IMR-90 (cell line): ENCODE results near the gene HOXA2. TPM values are rescaled to one million over a fixed set of nuclear protein-coding genes. Genes with fewer than 3 reads are reported as not detected.

ENCODE experiments used
- ATAC-seq: fragments of 200-7000 bp; cut with Tn5 transposase; 2 replicates; pipeline ENCODE4 v1.9.1; 2020; ENCODE audit warnings: low read depth, mild to moderate bottlenecking, moderate library complexity
- BruUV-seq: library from RNA; stranded (reverse); fragments of 400-500 nt; replicated peaks from 2 replicates; lab custom pipeline; 2021; lab: Mats Ljungman, UMichigan
- CTCF ChIA-PET: fragments of 300-600 bp; formaldehyde crosslinking; extraction: SDS; loops from one replicate; lab custom pipeline; 2021; ENCODE audit warnings: antibody characterized with exemption; lab: Yijun Ruan, JAX
- POLR2A ChIA-PET: fragments of 300-600 bp; sonication (Branson Sonifier 250); formaldehyde crosslinking; loops from one replicate; lab custom pipeline; 2022; ENCODE audit warnings: antibody characterized with exemption; ENCODE audit not compliant: unreplicated experiment; lab: Charles Lee
- DNase-seq: peaks from one replicate; pipeline ENCODE4 v3.0.0; 2013
- H2AFZ ChIP-seq: replicated peaks from 2 replicates; pipeline ENCODE3; 2013; ENCODE audit warnings: low read length, mild to moderate bottlenecking; ENCODE audit not compliant: poor library complexity
- H2AK5ac ChIP-seq: 2 replicates; pipeline ENCODE4 v1.6.1; 2013; ENCODE audit warnings: low read depth, low read length, inconsistent platforms
- H2AK9ac ChIP-seq: replicated peaks from 2 replicates; pipeline ENCODE3; 2013; ENCODE audit warnings: mild to moderate bottlenecking, low read depth, low read length, moderate library complexity; ENCODE audit not compliant: poor library complexity
- H2BK120ac ChIP-seq: 2 replicates; pipeline ENCODE4 v1.6.1; 2013; ENCODE audit warnings: low read depth, low read length, inconsistent platforms
- H2BK15ac ChIP-seq: 3 replicates; pipeline ENCODE4 v1.6.1; 2013; ENCODE audit warnings: low read depth, low read length, inconsistent platforms
- H2BK20ac ChIP-seq: 2 replicates; pipeline ENCODE4 v1.6.1; 2013; ENCODE audit warnings: low read depth, mild to moderate bottlenecking, inconsistent platforms, low read length, moderate library complexity
- H2BK5ac ChIP-seq: 2 replicates; pipeline ENCODE4 v1.6.1; 2013; ENCODE audit warnings: mild to moderate bottlenecking, low read depth, low read length, inconsistent platforms; ENCODE audit not compliant: poor library complexity, severe bottlenecking
- H3K14ac ChIP-seq: replicated peaks from 2 replicates; pipeline ENCODE4 v1.6.1; 2013; ENCODE audit warnings: low read depth, low read length, inconsistent platforms
- H3K18ac ChIP-seq: 2 replicates; pipeline ENCODE4 v1.6.1; 2013; ENCODE audit warnings: low read depth, low read length, control low read depth
- H3K23ac ChIP-seq: 2 replicates; pipeline ENCODE4 v1.6.1; 2013; ENCODE audit warnings: low read depth, low read length, inconsistent platforms
- H3K27ac ChIP-seq: 2 replicates; pipeline ENCODE4 v1.5.1; 2013; ENCODE audit warnings: mild to moderate bottlenecking, control low read depth, low read length; ENCODE audit not compliant: insufficient read depth
- H3K27me3 ChIP-seq: 2 replicates; pipeline ENCODE4 v1.6.1; 2013; ENCODE audit warnings: low read length; ENCODE audit not compliant: control insufficient read depth, insufficient read depth
- H3K36me3 ChIP-seq: 2 replicates; pipeline ENCODE4 v1.6.1; 2013; ENCODE audit warnings: low read length, mixed read lengths; ENCODE audit not compliant: control insufficient read depth, insufficient read depth
- H3K4ac ChIP-seq: 2 replicates; pipeline ENCODE4 v1.6.1; 2013; ENCODE audit warnings: low read depth, low read length, inconsistent platforms
- H3K4me1 ChIP-seq: 2 replicates; pipeline ENCODE4 v1.6.1; 2013; ENCODE audit warnings: low read length, mixed read lengths; ENCODE audit not compliant: control insufficient read depth, insufficient read depth
- H3K4me2 ChIP-seq: 2 replicates; pipeline ENCODE4 v1.6.1; 2013; ENCODE audit warnings: low read depth, mild to moderate bottlenecking, control low read depth, low read length, moderate library complexity
- H3K4me3 ChIP-seq: 2 replicates; pipeline ENCODE4 v1.5.1; 2013; ENCODE audit warnings: low read depth, mild to moderate bottlenecking, control low read depth, low read length, moderate library complexity; ENCODE audit not compliant: insufficient read depth
- H3K56ac ChIP-seq: 2 replicates; pipeline ENCODE4 v1.6.1; 2013; ENCODE audit warnings: low read length, inconsistent platforms; ENCODE audit not compliant: insufficient read depth; ENCODE audit errors: extremely low read depth
- H3K79me1 ChIP-seq, 2 experiments: 2 replicates each; pipeline ENCODE4 v1.6.1; 2013; ENCODE audit warnings: low read length in 2 of 2, inconsistent platforms in 1 of 2, low read depth in 1 of 2
- H3K9ac ChIP-seq: 2 replicates; pipeline ENCODE4 v1.6.1; 2013; ENCODE audit warnings: low read depth, low read length, control low read depth
- H3K9me1 ChIP-seq: 2 replicates; pipeline ENCODE4 v1.6.1; 2013; ENCODE audit warnings: low read length, inconsistent platforms; ENCODE audit not compliant: insufficient read depth
- H3K9me3 ChIP-seq: 2 replicates; pipeline ENCODE4 v1.6.1; 2013; ENCODE audit warnings: low read length; ENCODE audit not compliant: control insufficient read depth, insufficient read depth
- H4K20me1 ChIP-seq: 2 replicates; pipeline ENCODE4 v1.6.1; 2013; ENCODE audit warnings: low read length, inconsistent platforms; ENCODE audit not compliant: insufficient read depth
- H4K5ac ChIP-seq: 2 replicates; pipeline ENCODE4 v1.6.1; 2013; ENCODE audit warnings: mild to moderate bottlenecking, low read depth, low read length, control low read depth
- H4K8ac ChIP-seq, 2 experiments: 2 replicates each; pipeline ENCODE4 v1.6.1; 2013; ENCODE audit warnings: low read depth in 2 of 2, low read length in 2 of 2, control low read depth in 1 of 2, inconsistent platforms in 1 of 2
- H4K91ac ChIP-seq: 2 replicates; pipeline ENCODE4 v1.6.1; 2013; ENCODE audit warnings: low read depth, low read length, inconsistent platforms; ENCODE audit not compliant: insufficient read depth
- CEBPB ChIP-seq: IDR thresholded peaks from 2 replicates; pipeline ENCODE4 v1.6.1; 2012; ENCODE audit warnings: low read depth, low read length, improper control_type of control experiment
- CHD1 ChIP-seq: IDR thresholded peaks from 2 replicates; pipeline ENCODE4 v1.6.1; 2012; ENCODE audit warnings: low read depth, low read length, improper control_type of control experiment
- FOS ChIP-seq: fragments of 150-350 bp; IDR thresholded peaks from 2 replicates; pipeline ENCODE4 v1.6.1; 2016; ENCODE audit warnings: low read depth, low read length
- MAZ ChIP-seq: IDR thresholded peaks from 2 replicates; pipeline ENCODE4 v1.6.1; 2012; ENCODE audit warnings: low read depth, mild to moderate bottlenecking, low read length, improper control_type of control experiment, moderate library complexity, borderline replicate concordance
- MXI1 ChIP-seq: IDR thresholded peaks from 2 replicates; pipeline ENCODE4 v1.6.1; 2012; ENCODE audit warnings: low read depth, mild to moderate bottlenecking, low read length, moderate library complexity, borderline replicate concordance
- POLR2A ChIP-seq: IDR thresholded peaks from 2 replicates; pipeline ENCODE4 v1.6.1; 2012; ENCODE audit warnings: mild to moderate bottlenecking, low read depth, low read length
- RAD21 ChIP-seq: IDR thresholded peaks from 2 replicates; pipeline ENCODE4 v1.6.1; 2012; ENCODE audit warnings: low read length, improper control_type of control experiment
- RCOR1 ChIP-seq: IDR thresholded peaks from 2 replicates; pipeline ENCODE4 v1.6.1; 2012; ENCODE audit warnings: mild to moderate bottlenecking, low read length, improper control_type of control experiment; ENCODE audit not compliant: insufficient replicate concordance
- RFX5 ChIP-seq: IDR thresholded peaks from 2 replicates; pipeline ENCODE4 v1.8.0; 2012; ENCODE audit warnings: low read depth, mild to moderate bottlenecking, low read length, moderate library complexity
- USF2 ChIP-seq: fragments of 150-350 bp; IDR thresholded peaks from 2 replicates; pipeline ENCODE4 v1.6.1; 2017; ENCODE audit warnings: mild to moderate bottlenecking, antibody characterized with exemption, low read length, low read depth
- WGBS, 2 experiments: methylation state at CpG; one replicate each; pipeline versions ENCODE4 v1.1.5 to v1.1.7; 2013; ENCODE audit warnings: missing lambda C conversion rate in 2 of 2; ENCODE audit not compliant: insufficient read length in 1 of 2; ENCODE audit errors: extremely low coverage in 2 of 2; 5-methylcytosine and 5-hydroxymethylcytosine counted together
- dilution Hi-C: fragments of 300-500 bp; cut with HindIII; formaldehyde crosslinking; loops from one replicate; pipeline ENCODE4 v1.14.3; 2018; ENCODE audit warnings: low sequenced_read_pairs; ENCODE audit not compliant: unreplicated experiment
- in situ Hi-C: fragments of 300-500 bp; cut with MboI; formaldehyde crosslinking; loops from 3 replicates; pipeline ENCODE4 v1.14.3; 2019; ENCODE audit warnings: low sequenced_read_pairs, inconsistent platforms, mixed read lengths
- intact Hi-C: fragments of 100-400 bp; cut with micrococcal nuclease; formaldehyde crosslinking; loops from 2 replicates; pipeline ENCODE4 v1.10.0; 2022
- polyA plus RNA-seq, 3 experiments: library from polyadenylated mRNA; depleted of rRNA; stranded (reverse); fragments of >200 nt; gene quantifications; 2 replicates each; pipeline ENCODE4 v1.2.3, GENCODE V29; 2012; ENCODE audit warnings: low replicate concordance in 1 of 3
- total RNA-seq: library from RNA; depleted of rRNA; stranded (reverse); fragments of >200 nt; gene quantifications from 2 replicates; pipeline ENCODE4 v1.2.3, GENCODE V29; 2012

The HOXA2 gene
- total and polyA plus RNA-seq, 2 of the 4 experiments (the other 2 are of a cell fraction): 1.6 to 3.9 TPM

GRCh38 chr7:27093184-27093895 is 9.1 kb downstream of the HOXA2 start:
- Histone ChIP-seq H3K4me2 (no peak overlapping the region), H3K27me3 (peaks cover 4% of the 10 kb centered on the region; the same call in 1 of the 2 replicates), H2BK5ac (no peak overlapping the region), H3K79me1 (peaks cover 10 to 16% of the 10 kb centered on the region in 2 experiments; a peak in 3 of 4 replicates), H3K14ac (no peak overlapping the region), H4K20me1 (peaks cover 9% of the 10 kb centered on the region), H4K8ac (no peak overlapping the region), H3K18ac (no peak overlapping the region), H2AK5ac (no peak overlapping the region), H2AFZ (no peak overlapping the region), H3K4me3 (no peak overlapping the region), H3K27ac (no peak overlapping the region), H3K4me1 (no peaks in the 10 kb centered on the region), H3K56ac (no peak overlapping the region), H2AK9ac (no peak overlapping the region), H4K91ac (no peak overlapping the region), H2BK120ac (no peak overlapping the region), H3K9me1 (no peaks in the 10 kb centered on the region), H3K36me3 (peaks cover 1% of the 10 kb centered on the region; the same call in 1 of the 2 replicates), H2BK15ac (no peak overlapping the region), H3K9ac (no peak overlapping the region), H3K9me3 (no peaks in the 10 kb centered on the region), H3K4ac (no peak overlapping the region), H2BK20ac (no peak overlapping the region), H3K23ac (no peak overlapping the region), H4K5ac (no peak overlapping the region)
- BruUV-seq: no TSS peak
- ChIA-PET CTCF (interaction anchor here (0.7 to 0.8 kb wide), 2 partner anchors 240 to 398 kb away, joined by 3 read pairs; no protein-coding TSS in a partner anchor), POLR2A (no interaction called here)
- ATAC-seq (no peak), DNase-seq (no peak)
- intact Hi-C loops: no loop called here
- dilution Hi-C loops: no loop called here
- WGBS, 2 experiments: no CpG with 5 or more reads among the region's 6 CpGs
- TF ChIP-seq RAD21: no peak
- TF ChIP-seq RFX5: no peak
- no peak for TF ChIP-seq MAZ
- no peak for TF ChIP-seq RCOR1
- no peak for TF ChIP-seq CHD1
- no peak for TF ChIP-seq POLR2A
- no peak for TF ChIP-seq MXI1
- TF ChIP-seq FOS: no peak
- TF ChIP-seq USF2: no peak
- TF ChIP-seq CEBPB: no peak
- in situ Hi-C loops: no loop called here
